ENCODE measurements around the gene ANGEL1.

ANGEL1 gene

GRCh38 chr14:76763096-76764041 lies 49.3 kb downstream of the ANGEL1 start:
- no peak for DNase-seq

- no peak for DNase-seq
Measured at GRCh38 chr14:76762411-76763095, 50.1 kb downstream of the ANGEL1 start.

- DNase-seq, result no peak
Measured at GRCh38 chr14:76761960-76762410, 50.7 kb downstream of the ANGEL1 start.

- no peak for DNase-seq
Measured at GRCh38 chr14:76761136-76761959, 51.3 kb downstream of the ANGEL1 start, which contains the start of gene VASH1. Gene VASH1, plus strand, starts transcription at chr14:76761468. Its CDS starts 1,354 bp downstream, at chr14:76762822.

GRCh38 chr14:76760331-76761135 lies 52.1 kb downstream of the ANGEL1 start:
- DNase-seq, result no peak

GRCh38 chr14:76759589-76759988 lies 53.1 kb downstream of the ANGEL1 start:
- no peak for DNase-seq

- no peak for DNase-seq
Measured at GRCh38 chr14:76756371-76756750, 56.3 kb downstream of the ANGEL1 start.

GRCh38 chr14:76755610-76756370 lies 56.9 kb downstream of the ANGEL1 start:
- DNase-seq, result no peak

GRCh38 chr14:76754586-76754985 lies 58.1 kb downstream of the ANGEL1 start:
- no peak for DNase-seq

- no peak for DNase-seq
Measured at GRCh38 chr14:76753541-76754198, 59.0 kb downstream of the ANGEL1 start.

- DNase-seq, result no peak
Measured at GRCh38 chr14:76752744-76753143, 59.9 kb downstream of the ANGEL1 start.

- DNase-seq, result no peak
Measured at GRCh38 chr14:76742966-76743365, 69.7 kb downstream of the ANGEL1 start.

GRCh38 chr14:76742185-76742584 lies 70.5 kb downstream of the ANGEL1 start:
- no peak for DNase-seq

- no peak for DNase-seq
Measured at GRCh38 chr14:76741074-76741473, 71.6 kb downstream of the ANGEL1 start.

All from cortex of kidney (tissue), 1 donor.